Memory B cell (primary cell): ENCODE measurements around the gene SKIC2.
"Not testable (repeated sequence)": the region's sequence is repeated elsewhere in the genome, so short reads cannot be mapped to it uniquely, and the experiment has no call there.

Source experiments
- ATAC-seq: fragments of 150-1000 bp; cut with Tn5 transposase; 2 replicates; pipeline ENCODE4 v1.10.0; 2021; ENCODE audit warnings: low read depth, mild to moderate bottlenecking, moderate library complexity
- DNase-seq, 2 donors: peaks; one replicate each; pipeline ENCODE4 v3.0.0; 2022; ENCODE audit warnings: low spot score in 2 of 2
- H3K27ac Mint-ChIP-seq: one replicate; pipeline ENCODE4 v1.8.0; 2022; ENCODE audit warnings: mild to moderate bottlenecking, moderate library complexity, mixed read lengths
- H3K27me3 Mint-ChIP-seq: one replicate; pipeline ENCODE4 v1.8.0; 2022; ENCODE audit warnings: mixed read lengths
- H3K36me3 Mint-ChIP-seq: one replicate; pipeline ENCODE4 v1.8.0; 2022; ENCODE audit warnings: mild to moderate bottlenecking, mixed read lengths
- H3K4me1 Mint-ChIP-seq: one replicate; pipeline ENCODE4 v1.8.0; 2022; ENCODE audit warnings: mixed read lengths
- H3K4me3 Mint-ChIP-seq: one replicate; pipeline ENCODE4 v1.8.0; 2022; ENCODE audit warnings: mild to moderate bottlenecking, moderate library complexity, mixed read lengths
- H3K9me3 Mint-ChIP-seq: one replicate; pipeline ENCODE4 v1.8.0; 2022; ENCODE audit warnings: mixed read lengths

Gene SKIC2

DNA sequence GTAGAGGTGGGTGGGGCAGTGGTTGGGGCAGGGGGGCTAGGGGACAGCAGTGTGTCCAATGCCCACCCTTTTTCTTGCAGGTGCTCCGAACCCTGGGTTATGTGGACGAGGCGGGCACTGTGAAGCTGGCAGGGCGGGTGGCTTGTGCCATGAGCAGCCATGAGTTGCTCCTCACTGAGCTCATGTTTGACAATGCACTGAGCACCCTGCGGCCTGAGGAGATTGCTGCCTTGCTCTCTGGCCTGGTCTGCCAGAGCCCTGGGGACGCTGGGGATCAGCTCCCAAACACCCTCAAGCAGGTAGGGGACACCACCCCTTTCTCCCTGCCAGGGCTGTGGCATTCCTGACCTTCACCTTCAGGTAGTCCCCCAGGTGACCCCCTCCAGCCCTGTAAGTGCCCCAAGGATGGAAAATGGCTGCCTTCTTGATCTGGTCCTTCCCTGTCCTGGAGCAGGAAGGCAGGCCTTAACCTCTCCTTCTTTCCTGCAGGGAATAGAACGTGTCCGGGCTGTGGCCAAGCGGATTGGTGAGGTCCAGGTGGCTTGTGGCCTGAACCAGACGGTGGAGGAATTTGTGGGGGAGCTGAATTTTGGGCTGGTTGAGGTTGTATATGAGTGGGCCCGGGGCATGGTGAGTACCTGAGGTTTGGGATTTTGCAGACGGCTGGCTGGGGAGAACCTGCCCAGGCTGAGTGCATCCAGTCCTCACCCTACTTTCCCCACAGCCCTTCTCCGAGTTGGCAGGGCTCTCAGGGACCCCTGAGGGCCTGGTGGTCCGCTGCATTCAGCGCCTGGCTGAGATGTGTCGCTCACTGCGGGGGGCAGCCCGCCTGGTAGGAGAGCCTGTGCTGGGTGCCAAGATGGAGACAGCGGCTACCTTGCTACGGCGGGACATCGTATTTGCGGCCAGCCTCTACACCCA is 10.1 kb downstream of the SKIC2 start:
- Mint-ChIP-seq H3K4me3 (no peak overlapping the region), H3K36me3 (peaks cover 29% of the 10 kb centered on the region)

DNA sequence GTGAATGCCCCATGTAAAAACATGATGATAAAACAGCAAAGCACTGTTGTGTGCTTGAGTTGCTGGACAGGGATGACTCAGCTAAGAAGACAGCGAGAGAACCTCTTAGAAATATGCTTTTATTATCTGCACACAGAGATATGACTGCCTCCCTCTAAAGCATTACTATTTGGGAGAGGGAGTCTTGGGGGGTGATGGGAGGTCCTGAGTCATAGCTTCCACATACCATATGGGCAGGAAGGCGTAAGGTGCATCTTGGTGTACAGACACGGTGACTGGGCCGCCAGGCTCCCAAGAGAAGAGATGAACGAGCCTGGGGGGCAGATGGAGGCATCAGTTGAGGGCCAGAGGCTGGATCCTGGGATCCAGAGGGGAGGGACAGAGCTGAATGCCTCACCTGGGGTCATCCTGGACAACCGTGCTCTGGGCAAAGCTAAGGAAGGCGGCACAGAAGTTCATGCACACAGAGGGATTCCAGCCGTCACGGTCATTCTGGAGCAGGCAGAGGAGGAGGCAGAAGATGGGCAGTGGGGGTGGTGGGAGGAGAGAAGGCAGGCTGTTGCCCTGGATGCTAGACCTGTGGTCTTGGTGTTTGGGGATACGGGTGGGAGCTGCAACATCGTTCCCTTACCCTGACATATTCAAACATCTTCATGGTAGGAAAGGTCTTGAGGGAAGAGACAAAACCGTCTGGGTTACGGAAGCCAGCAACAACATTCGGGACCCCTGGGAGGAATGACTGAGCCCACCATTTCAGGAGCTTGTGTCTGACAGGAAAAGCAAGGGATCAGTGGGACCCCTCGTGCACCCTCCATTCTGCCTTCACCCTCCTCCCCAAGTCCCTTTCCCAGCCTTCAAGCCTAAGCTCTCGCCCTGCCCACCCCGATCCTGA is 11.0 kb downstream of the SKIC2 start:
- Mint-ChIP-seq H3K4me1 (peaks cover 30% of the 10 kb centered on the region), H3K36me3 (peaks cover 28% of the 10 kb centered on the region), H3K4me3 (peak overlapping the region; percentile 98), H3K27ac (peak overlapping the region; percentile 100), H3K27me3 (no peaks in the 10 kb centered on the region), H3K9me3 (no peaks in the 10 kb centered on the region)
- DNase-seq = no peak
- ATAC-seq = no peak

More for the DNA sequence above, 10.1 kb downstream of the SKIC2 start:
- Mint-ChIP-seq H3K27ac (peak overlapping the region; percentile 100), H3K4me1 (peaks cover 28% of the 10 kb centered on the region), H3K27me3 (no peaks in the 10 kb centered on the region), H3K9me3 (no peaks in the 10 kb centered on the region)
- DNase-seq (no peak), ATAC-seq (no peak)

DNA sequence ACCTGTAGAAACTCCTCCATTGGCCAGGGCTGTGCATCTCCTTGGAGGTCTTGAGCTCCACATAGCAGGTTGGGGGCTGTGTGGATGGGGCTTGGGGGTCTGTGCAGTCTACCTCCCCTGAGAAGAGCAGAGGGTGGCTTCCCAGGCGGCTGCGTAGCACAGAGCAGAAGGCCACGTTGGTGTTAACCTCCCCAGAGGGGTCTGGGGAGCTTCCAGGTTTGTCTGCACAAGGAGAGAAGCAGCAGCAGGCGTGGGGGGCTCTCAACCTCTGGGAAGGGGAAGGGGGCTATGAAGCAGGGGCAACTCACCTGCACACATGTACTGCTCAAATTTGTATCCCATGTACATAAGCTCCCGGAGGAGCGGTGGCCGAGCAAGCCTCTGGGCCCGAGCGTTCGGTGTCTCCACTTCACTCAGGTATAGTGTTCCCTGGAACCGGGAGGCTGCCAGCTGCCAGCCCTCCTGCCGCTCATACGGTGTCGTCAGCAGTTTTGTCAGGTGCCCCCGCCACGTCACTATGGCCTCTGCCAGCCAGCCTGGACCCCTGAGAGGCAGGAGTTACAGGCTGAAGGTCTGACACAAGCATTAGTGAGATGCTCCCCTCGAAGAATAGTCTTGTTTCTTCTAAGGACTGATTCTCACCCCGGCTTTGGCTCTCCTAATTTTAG is 11.8 kb downstream of the SKIC2 start:
- Mint-ChIP-seq H3K4me1 (peaks cover 28% of the 10 kb centered on the region), H3K36me3 (peaks cover 21% of the 10 kb centered on the region), H3K4me3 (peak overlapping the region; percentile 98), H3K9me3 (no peaks in the 10 kb centered on the region), H3K27ac (peak overlapping the region; percentile 100), H3K27me3 (no peaks in the 10 kb centered on the region)
- ATAC-seq = no peak
- no peak for DNase-seq

DNA sequence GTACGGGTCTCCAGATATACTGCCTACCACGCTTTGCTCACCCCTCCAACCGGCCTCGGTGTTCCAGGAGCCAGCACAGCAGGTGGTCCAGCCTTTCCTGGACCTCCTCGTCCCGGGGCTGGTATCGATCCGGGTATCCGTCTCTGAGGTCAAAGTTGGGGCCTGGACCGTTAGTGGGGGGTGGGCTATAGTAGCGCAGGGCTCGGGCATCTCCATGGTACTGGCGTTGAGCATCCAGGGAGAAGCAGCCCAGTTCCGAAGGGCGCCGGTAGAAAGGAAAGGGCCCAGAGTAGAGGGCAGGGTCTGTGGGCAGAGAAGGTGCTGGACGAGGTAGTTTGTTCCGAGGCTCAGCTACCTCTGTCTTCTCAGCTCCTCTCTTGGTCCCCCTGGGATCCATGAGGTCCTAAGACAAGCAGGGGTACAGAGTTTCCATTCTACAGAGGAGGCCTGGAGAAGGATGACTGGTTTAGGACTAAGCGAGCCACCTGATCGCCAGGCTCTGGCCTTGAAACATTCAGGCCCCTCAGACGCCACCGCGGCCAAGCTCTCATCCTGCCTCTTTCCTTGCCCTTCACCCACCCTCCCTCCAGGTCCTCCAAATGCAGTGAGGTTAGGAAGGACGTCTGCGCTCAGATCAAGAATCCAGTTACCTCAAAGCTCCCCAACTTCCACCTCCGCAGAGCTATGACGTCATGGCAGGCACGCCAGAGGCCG is 12.5 kb downstream of the SKIC2 start:
- peak overlapping the region; percentile 98 for H3K4me3 Mint-ChIP-seq
- H3K27me3 Mint-ChIP-seq = no peaks in the 10 kb centered on the region
- H3K36me3 Mint-ChIP-seq = peaks cover 19% of the 10 kb centered on the region
- ATAC-seq (no peak), DNase-seq (no peak)
- peaks cover 28% of the 10 kb centered on the region for H3K4me1 Mint-ChIP-seq
- H3K27ac Mint-ChIP-seq = peak overlapping the region; percentile 100
- H3K9me3 Mint-ChIP-seq = no peaks in the 10 kb centered on the region

DNA sequence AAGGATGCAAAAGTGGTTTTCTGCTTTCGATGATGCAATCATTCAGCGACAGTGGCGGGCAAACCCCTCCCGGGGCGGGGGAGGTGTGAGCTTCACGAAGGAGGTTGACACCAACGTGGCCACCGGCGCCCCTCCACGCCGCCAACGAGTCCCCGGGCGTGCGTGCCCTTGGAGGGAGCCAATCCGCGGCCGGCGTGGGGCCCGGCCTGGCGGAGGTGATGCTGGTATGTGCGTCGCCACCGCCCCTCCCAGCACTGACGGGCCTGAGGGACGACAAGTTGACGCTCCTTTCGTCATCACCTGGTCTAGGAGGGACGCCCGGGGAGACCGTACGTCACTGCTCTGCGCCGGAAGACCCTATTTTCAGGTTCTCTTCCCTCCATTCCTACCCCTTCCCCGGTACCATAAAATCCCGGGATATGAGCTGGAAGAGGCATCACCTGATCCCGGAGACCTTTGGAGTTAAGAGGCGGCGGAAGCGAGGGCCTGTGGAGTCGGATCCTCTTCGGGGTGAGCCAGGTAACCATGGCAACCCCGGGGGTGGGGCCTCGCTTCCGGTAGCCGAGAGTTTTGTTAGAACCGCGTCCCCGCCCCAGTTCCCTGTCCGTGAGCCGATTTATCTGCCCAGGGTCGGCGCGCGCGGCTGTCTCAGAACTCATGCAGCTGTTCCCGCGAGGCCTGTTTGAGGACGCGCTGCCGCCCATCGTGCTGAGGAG is 13.2 kb downstream of the SKIC2 start, which contains the start of gene DXO:
DXO (minus strand) TSS at position 146 of the 716 bp plus-strand sequence. CDS start 463 bp downstream, outside the sequence.
- no peaks in the 10 kb centered on the region for H3K27me3 Mint-ChIP-seq
- peak within 1 kb of the TSS; percentile 98 for H3K4me3 Mint-ChIP-seq

DNA sequence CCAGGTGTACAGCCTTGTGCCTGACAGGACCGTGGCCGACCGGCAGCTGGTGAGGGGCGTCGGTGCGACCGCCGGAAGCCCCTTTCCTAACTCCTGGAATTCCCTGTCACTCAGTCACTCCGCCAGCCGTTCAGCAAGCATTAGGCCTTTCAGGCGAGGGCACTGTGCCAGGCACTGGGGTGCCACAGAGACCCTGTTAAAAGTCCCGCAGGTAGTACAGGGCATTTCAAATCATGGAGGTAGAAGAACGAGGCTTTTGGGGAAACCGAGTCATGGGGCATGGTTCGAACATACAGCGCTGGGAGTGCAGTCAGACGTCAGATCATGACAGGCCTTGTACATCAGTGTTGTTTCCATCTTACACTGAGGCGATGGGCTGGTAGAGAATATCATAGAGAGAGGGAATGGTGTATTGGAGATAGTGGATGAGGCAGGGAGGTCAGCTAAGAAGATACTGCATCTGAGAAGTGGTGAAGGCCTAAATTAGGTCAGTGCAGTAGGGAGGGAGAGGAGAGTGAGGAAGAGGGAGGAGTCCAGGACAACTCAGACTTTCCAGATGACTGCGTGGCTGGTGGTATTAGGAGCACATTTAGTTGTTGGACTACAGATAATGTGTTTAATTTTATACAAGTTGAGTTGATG is 13.9 kb downstream of the SKIC2 start:
- Mint-ChIP-seq H3K4me3 (peak overlapping the region; percentile 98), H3K36me3 (peaks cover 7% of the 10 kb centered on the region), H3K27me3 (no peaks in the 10 kb centered on the region), H3K27ac (peak overlapping the region; percentile 100), H3K4me1 (peaks cover 26% of the 10 kb centered on the region), H3K9me3 (no peaks in the 10 kb centered on the region)
- DNase-seq (no peak), ATAC-seq (no peak)

More for the DNA sequence above, 13.2 kb downstream of the SKIC2 start, which contains the start of gene DXO:
- H3K4me1 Mint-ChIP-seq = peaks cover 26% of the 10 kb centered on the region
- H3K36me3 Mint-ChIP-seq = peaks cover 14% of the 10 kb centered on the region
- peak within 1 kb of the TSS; percentile 100 for H3K27ac Mint-ChIP-seq
- peak; percentile 98 for DNase-seq
- H3K9me3 Mint-ChIP-seq = no peaks in the 10 kb centered on the region
- ATAC-seq = peak; percentile 79

DNA sequence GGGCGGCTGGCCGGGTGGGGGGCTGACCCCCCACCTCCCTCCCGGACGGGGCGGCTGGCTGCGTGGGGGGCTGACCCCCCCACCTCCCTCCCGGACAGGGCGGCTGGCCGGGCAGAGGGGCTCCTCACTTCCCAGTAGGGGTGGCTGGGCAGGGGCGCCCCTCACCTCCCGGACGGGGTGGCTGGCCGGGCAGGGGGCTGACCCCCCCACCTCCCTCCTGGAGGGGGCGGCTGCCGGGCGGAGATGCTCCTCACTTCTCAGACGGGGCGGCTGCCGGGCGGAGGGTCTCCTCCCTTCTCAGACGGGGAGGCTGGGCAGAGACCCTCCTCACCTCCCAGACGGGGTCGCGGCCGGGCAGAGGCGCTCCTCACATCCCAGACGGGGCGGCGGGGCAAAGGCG is 17.1 kb downstream of the SKIC2 start:
- DNase-seq, H3K27me3 Mint-ChIP-seq, H3K4me3 Mint-ChIP-seq, ATAC-seq, H3K9me3 Mint-ChIP-seq, H3K36me3 Mint-ChIP-seq, H3K27ac Mint-ChIP-seq: not testable (repeated sequence)
- H3K4me1 Mint-ChIP-seq = peaks cover 19% of the 10 kb centered on the region

DNA sequence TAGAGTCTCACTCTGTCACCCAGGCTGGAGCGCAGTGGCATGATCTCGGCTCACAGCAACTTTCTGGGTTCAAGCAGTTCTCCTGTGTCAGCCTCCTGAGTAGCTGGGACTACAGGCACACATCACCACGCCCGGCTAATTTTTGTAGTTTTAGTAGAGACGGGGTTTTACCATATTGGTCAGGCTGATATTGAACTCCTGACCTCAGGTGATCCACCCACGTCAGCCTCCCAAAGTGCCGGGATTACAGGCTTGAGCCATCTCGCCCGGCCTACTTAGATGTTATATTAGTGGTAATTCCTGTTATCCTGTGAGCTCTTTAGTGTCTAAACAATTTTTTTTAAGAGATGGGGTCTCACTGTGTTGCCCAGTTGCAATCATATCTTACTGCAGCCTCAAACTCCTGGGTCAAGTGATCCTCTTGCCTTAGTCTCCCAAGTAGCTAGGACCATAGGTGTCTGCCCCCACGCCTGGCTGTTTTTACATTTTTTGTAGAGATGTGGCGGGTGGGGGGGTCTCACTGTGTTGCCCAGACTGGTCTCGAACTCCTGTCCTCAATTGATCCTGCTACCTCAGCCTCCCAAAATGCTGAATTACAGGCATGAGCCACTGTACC is 18.9 kb downstream of the SKIC2 start:
- no peak for DNase-seq
- H3K36me3 Mint-ChIP-seq = peaks cover 5% of the 10 kb centered on the region

DNA sequence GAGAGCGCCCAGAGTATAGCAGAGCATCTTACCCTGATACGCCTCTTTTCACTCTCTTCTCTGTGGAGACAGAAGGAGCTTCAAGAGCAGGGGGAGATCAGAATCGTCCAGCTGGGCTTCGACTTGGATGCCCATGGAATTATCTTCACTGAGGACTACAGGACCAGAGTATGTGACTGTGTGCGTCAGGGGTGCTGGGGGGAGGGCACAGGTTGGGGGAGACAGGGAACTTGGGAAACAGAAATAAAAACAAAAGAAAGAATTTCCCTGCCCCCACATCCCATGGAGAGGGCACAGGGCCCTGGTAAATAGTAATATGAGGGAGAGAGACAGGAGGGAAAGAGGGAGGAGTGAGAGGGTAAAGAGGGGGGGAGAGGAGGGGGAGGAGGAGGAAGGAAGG is 19.9 kb downstream of the SKIC2 start:
- no peaks in the 10 kb centered on the region for H3K9me3 Mint-ChIP-seq
- peaks cover 7% of the 10 kb centered on the region for H3K4me1 Mint-ChIP-seq
- peaks cover 5% of the 10 kb centered on the region for H3K36me3 Mint-ChIP-seq
- H3K4me3 Mint-ChIP-seq = no peak overlapping the region
- peak overlapping the region; percentile 69 for H3K27ac Mint-ChIP-seq
- DNase-seq (no peak), ATAC-seq (no peak)
- H3K27me3 Mint-ChIP-seq = no peaks in the 10 kb centered on the region

More for the DNA sequence above, 18.9 kb downstream of the SKIC2 start:
- Mint-ChIP-seq H3K27ac (no peak overlapping the region), H3K27me3 (no peaks in the 10 kb centered on the region), H3K4me1 (peaks cover 12% of the 10 kb centered on the region), H3K9me3 (no peaks in the 10 kb centered on the region), H3K4me3 (no peak overlapping the region)
- no peak for ATAC-seq

DNA sequence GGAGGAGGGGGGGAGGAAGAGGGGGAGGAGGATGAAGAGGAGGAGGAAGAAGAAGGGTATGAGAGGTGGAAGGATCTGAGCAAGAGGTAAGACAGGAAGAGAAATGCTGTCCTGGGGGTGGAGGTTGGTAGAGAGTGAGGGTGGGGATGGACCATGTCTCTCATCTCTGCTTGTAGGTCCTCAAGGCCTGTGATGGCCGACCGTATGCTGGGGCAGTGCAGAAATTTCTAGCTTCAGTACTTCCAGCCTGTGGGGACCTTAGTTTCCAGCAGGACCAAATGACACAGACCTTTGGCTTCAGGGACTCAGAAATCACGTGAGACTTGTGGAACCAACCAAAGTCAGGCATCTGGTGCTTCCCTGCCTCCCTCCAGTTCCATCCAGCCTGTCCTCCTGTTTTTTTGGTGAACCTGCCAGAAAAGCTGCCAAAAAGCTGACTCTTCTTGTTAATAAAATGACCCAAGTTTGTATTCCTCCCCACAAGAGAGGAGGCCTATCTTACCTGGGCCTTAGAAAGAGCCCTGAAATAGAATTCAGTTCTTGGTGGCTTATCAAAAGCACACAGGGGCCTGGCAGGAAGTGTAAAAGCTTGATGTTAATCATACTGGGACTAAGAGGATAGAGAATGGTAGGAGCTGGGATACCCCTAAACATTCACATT is 20.4 kb downstream of the SKIC2 start:
- Mint-ChIP-seq H3K27ac (no peak overlapping the region), H3K27me3 (no peaks in the 10 kb centered on the region), H3K4me3 (no peak overlapping the region), H3K4me1 (peaks cover 7% of the 10 kb centered on the region), H3K36me3 (peaks cover 5% of the 10 kb centered on the region), H3K9me3 (no peaks in the 10 kb centered on the region)
- no peak for ATAC-seq
- DNase-seq = no peak

DNA sequence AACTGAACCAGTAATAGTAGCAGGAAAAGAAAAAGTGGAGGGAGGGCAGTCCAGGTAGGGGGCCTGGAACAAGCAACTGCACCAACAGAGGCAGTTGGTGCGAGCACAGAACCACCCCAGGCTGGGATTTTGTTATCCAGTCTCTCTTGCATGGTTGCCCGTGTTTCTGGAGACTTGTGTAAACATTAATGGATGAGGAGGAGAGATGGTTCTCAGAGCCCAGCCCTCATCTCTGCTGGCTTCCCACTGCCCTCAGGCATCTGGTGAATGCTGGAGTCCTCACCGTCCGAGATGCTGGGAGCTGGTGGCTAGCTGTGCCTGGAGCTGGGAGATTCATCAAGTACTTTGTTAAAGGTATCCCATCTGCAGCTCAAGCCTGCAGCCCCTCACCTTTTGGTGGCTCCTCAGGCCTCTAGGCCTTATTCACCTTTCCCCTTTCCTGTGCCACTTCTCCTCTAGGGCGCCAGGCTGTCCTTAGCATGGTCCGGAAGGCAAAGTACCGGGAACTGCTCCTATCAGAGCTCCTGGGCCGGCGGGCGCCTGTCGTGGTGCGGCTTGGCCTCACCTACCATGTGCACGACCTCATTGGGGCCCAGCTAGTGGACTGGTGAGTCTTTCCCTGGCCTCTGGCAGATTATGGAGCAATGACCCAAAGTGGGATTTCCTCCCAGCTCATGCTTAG is 21.4 kb downstream of the SKIC2 start:
- H3K27ac Mint-ChIP-seq, H3K27me3 Mint-ChIP-seq, H3K4me3 Mint-ChIP-seq, DNase-seq, H3K9me3 Mint-ChIP-seq, H3K4me1 Mint-ChIP-seq, H3K36me3 Mint-ChIP-seq, ATAC-seq: not testable (repeated sequence)
